ENCODE measurements around the gene ELP4. TPM values are rescaled to one million over a fixed set of nuclear protein-coding genes. Genes with fewer than 3 reads are reported as not detected.

The ELP4 gene
- total and polyA plus RNA-seq, 9 of the 15 experiments (the other 6 are each of a cell fraction or from before 2014, with no cell fraction given), result 24.1 to 60.3 (median 38.7) TPM

DNA sequence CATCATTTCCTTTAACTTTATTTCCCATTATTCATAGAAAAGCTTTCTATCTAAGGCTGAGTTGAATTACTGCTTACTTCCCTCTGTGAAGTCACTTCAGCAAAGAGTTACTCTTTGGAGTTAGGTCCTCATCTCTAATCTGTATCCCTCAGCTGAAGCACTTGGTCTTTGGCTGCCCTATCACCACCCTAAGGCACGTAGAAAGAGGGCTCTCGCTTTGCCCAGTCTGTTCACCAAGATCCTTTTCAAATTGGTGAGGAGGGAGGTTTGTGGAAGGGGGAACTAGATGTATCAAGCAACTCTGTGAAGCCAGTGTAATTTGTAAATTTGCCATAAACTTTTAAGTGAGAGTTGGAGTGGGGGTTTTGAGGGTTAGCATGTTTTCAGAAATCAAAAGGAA lies 258.1 kb downstream of the ELP4 start (continued):
- TF ChIP-seq, protein P1, sequence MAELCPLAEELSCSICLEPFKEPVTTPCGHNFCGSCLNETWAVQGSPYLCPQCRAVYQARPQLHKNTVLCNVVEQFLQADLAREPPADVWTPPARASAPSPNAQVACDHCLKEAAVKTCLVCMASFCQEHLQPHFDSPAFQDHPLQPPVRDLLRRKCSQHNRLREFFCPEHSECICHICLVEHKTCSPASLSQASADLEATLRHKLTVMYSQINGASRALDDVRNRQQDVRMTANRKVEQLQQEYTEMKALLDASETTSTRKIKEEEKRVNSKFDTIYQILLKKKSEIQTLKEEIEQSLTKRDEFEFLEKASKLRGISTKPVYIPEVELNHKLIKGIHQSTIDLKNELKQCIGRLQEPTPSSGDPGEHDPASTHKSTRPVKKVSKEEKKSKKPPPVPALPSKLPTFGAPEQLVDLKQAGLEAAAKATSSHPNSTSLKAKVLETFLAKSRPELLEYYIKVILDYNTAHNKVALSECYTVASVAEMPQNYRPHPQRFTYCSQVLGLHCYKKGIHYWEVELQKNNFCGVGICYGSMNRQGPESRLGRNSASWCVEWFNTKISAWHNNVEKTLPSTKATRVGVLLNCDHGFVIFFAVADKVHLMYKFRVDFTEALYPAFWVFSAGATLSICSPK (IDR thresholded peaks at IDR 0.05; ENCODE audit: borderline replicate concordance), result no peak
- TF ChIP-seq, protein P2, sequence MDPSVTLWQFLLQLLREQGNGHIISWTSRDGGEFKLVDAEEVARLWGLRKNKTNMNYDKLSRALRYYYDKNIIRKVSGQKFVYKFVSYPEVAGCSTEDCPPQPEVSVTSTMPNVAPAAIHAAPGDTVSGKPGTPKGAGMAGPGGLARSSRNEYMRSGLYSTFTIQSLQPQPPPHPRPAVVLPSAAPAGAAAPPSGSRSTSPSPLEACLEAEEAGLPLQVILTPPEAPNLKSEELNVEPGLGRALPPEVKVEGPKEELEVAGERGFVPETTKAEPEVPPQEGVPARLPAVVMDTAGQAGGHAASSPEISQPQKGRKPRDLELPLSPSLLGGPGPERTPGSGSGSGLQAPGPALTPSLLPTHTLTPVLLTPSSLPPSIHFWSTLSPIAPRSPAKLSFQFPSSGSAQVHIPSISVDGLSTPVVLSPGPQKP (CRISPR knock-in tag; IDR thresholded peaks at IDR 0.05), result no peak
- TF ChIP-seq TFAM (CRISPR knock-in tag; conservative IDR thresholded peaks at IDR 0.05) (no peak), ZNF778 (CRISPR knock-in tag; IDR thresholded peaks at IDR 0.05) (no peak), RBM22 (IDR thresholded peaks at IDR 0.05; ENCODE audit: low read depth, low read length, poor library complexity, severe bottlenecking) (no peak), SLC30A9 (CRISPR knock-in tag; IDR thresholded peaks at IDR 0.05) (no peak), SAFB (IDR thresholded peaks at IDR 0.05; ENCODE audit: borderline replicate concordance, low read depth, low read length) (no peak), ARID4B (CRISPR knock-in tag; IDR thresholded peaks at IDR 0.05) (no peak), KDM5B (IDR thresholded peaks at IDR 0.05; ENCODE audit: insufficient replicate concordance, low read depth, low read length) (no peak)

Data from K562 (cell line).